ENCODE data around the gene PIGV. TPM values are rescaled to one million over a fixed set of nuclear protein-coding genes. Genes with fewer than 3 reads are reported as not detected.

PIGV gene
- total and polyA plus RNA-seq, 2 of the 4 experiments (the other 2 are of a cell fraction): 7.2 to 10.6 TPM

DNA sequence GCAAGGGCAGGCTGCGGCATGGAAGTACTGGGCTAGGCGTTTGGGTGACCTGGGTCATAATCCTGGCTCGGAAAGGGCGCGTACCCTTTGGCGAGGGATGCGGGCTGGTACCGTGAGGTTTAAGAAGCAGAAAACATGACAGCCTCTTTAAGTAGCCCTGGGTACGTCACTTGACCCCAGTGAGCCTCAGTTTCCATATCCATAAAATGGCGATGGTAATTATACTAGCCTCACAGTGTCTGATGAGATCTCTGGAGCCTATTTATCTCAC, 700 bp downstream of the PIGV start:
- no peaks in the 10 kb centered on the region for H3K27me3 ChIP-seq (ENCODE audit: control insufficient read depth, insufficient read depth, low read length)
- peak overlapping the region; percentile 99; the same call in 1 of the 2 replicates for H2BK120ac ChIP-seq (ENCODE audit: low read depth, low read length)
- H2BK5ac ChIP-seq (ENCODE audit: low read depth, low read length, poor library complexity, severe bottlenecking): peak overlapping the region; percentile 96
- peak overlapping the region; percentile 6; the same call in 1 of the 2 replicates for H2BK20ac ChIP-seq (ENCODE audit: low read depth, low read length)
- peak overlapping the region; percentile 99 for H2AK9ac ChIP-seq (replicated peaks; ENCODE audit: low read depth, low read length, poor library complexity)
- in situ Hi-C loops (cut with MboI; ENCODE audit: low sequenced_read_pairs) (loop anchor here (5.0 kb wide), 1 partner anchor 96 kb away; no protein-coding TSS in a partner anchor), dilution Hi-C loops (cut with HindIII; ENCODE audit: low sequenced_read_pairs, unreplicated experiment) (loop anchor here (25.0 kb wide), 1 partner anchor 201 kb away; no protein-coding TSS in a partner anchor), intact Hi-C loops (cut with micrococcal nuclease) (no loop called here)
- peaks cover 13% of the 10 kb centered on the region for H3K9me1 ChIP-seq (ENCODE audit: insufficient read depth, low read length)
- H3K36me3 ChIP-seq (ENCODE audit: control insufficient read depth, insufficient read depth, low read length): no peaks in the 10 kb centered on the region
- H4K8ac ChIP-seq (ENCODE audit: low read depth in 2 of 2, low read length in 2 of 2): peak overlapping the region; percentile 96 to 99
- peak overlapping the region; percentile 79 for H3K18ac ChIP-seq (ENCODE audit: low read depth, low read length)
- peak overlapping the region; percentile 93 for H3K14ac ChIP-seq (replicated peaks; ENCODE audit: low read depth, low read length)
- peak overlapping the region; percentile 13; the same call in 2 of the 3 replicates for H2BK15ac ChIP-seq (ENCODE audit: low read depth, low read length)
- peaks cover 5% of the 10 kb centered on the region; the same call in 1 of the 2 replicates for H4K20me1 ChIP-seq (ENCODE audit: insufficient read depth, low read length)
- peaks cover 30% of the 10 kb centered on the region for H3K4me1 ChIP-seq (ENCODE audit: control insufficient read depth, insufficient read depth, low read length)
- TSS peak; percentile 18 for BruUV-seq (replicated peaks)
- H3K27ac ChIP-seq (ENCODE audit: insufficient read depth, low read length): peak overlapping the region; percentile 95
- H4K91ac ChIP-seq (ENCODE audit: insufficient read depth, low read depth, low read length): peak overlapping the region; percentile 95
- POLR2A ChIA-PET (ENCODE audit: unreplicated experiment): interaction anchor here (1.1 to 2.2 kb wide), 4 partner anchors 12 to 96 kb away, joined by 3 to 13 read pairs (median 4); no protein-coding TSS in a partner anchor
- no peak for TF ChIP-seq FOS (IDR thresholded peaks at IDR 0.05; ENCODE audit: low read depth, low read length)
- TF ChIP-seq, protein P1, sequence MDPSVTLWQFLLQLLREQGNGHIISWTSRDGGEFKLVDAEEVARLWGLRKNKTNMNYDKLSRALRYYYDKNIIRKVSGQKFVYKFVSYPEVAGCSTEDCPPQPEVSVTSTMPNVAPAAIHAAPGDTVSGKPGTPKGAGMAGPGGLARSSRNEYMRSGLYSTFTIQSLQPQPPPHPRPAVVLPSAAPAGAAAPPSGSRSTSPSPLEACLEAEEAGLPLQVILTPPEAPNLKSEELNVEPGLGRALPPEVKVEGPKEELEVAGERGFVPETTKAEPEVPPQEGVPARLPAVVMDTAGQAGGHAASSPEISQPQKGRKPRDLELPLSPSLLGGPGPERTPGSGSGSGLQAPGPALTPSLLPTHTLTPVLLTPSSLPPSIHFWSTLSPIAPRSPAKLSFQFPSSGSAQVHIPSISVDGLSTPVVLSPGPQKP (IDR thresholded peaks at IDR 0.05; ENCODE audit: borderline replicate concordance, low read depth, low read length): no peak
- no peak for TF ChIP-seq CEBPB (IDR thresholded peaks at IDR 0.05; ENCODE audit: low read depth, low read length)
- TF ChIP-seq MXI1 (IDR thresholded peaks at IDR 0.05; ENCODE audit: borderline replicate concordance, low read depth, low read length): no peak
- TF ChIP-seq RCOR1 (IDR thresholded peaks at IDR 0.05; ENCODE audit: insufficient replicate concordance, low read length): no peak
- no peak for TF ChIP-seq USF2 (IDR thresholded peaks at IDR 0.05; ENCODE audit: low read depth, low read length)
- no peak for TF ChIP-seq CTCF (conservative IDR thresholded peaks at IDR 0.05; ENCODE audit: low read depth, low read length)
- no peak for TF ChIP-seq MAFK (IDR thresholded peaks at IDR 0.05; ENCODE audit: low read depth, low read length)
- TF ChIP-seq BHLHE40 (IDR thresholded peaks at IDR 0.05; ENCODE audit: low read depth, low read length): no peak
- TF ChIP-seq RFX5 (IDR thresholded peaks at IDR 0.05; ENCODE audit: low read depth, low read length): no peak
- TF ChIP-seq MAZ (IDR thresholded peaks at IDR 0.05; ENCODE audit: borderline replicate concordance, low read depth, low read length): no peak
- no peak for TF ChIP-seq SMC3 (IDR thresholded peaks at IDR 0.05; ENCODE audit: low read depth, low read length)
- TF ChIP-seq POLR2A (IDR thresholded peaks at IDR 0.05; ENCODE audit: low read depth, low read length): no peak
- TF ChIP-seq NFE2L2 (IDR thresholded peaks at IDR 0.05; ENCODE audit: low read depth, low read length): no peak
- no peak for TF ChIP-seq RAD21 (IDR thresholded peaks at IDR 0.05; ENCODE audit: low read length)
- no peak for TF ChIP-seq CHD1 (IDR thresholded peaks at IDR 0.05; ENCODE audit: low read depth, low read length)
- ATAC-seq (ENCODE audit: low read depth): no peak
- WGBS, 2 experiments (ENCODE audit: extremely low coverage in 2 of 2, insufficient read length in 1 of 2): 13% methylated on average over 3 of the region's 10 CpGs; no CpG with 5 or more reads in 1 of the 2 experiments
- peak overlapping the region; percentile 99 for H2AFZ ChIP-seq (replicated peaks; ENCODE audit: low read length, poor library complexity)
- H3K9me3 ChIP-seq (ENCODE audit: control insufficient read depth, insufficient read depth, low read length): no peaks in the 10 kb centered on the region
- CTCF ChIA-PET: interaction anchor here (0.5 to 4.7 kb wide), 15 partner anchors 11 to 623 kb away, joined by 3 to 20 read pairs (median 3); partner anchors contain the start of gene ARID1A
- DNase-seq: no peak
- H3K79me1 ChIP-seq (ENCODE audit: low read depth in 1 of 2, low read length in 2 of 2): peaks cover 28 to 51% of the 10 kb centered on the region in 2 experiments
- peak overlapping the region; percentile 97 for H3K4me2 ChIP-seq (ENCODE audit: low read depth, low read length)
- peak overlapping the region; percentile 72 for H3K4me3 ChIP-seq (ENCODE audit: insufficient read depth, low read depth, low read length)
- H3K4ac ChIP-seq (ENCODE audit: low read depth, low read length): peak overlapping the region; percentile 97
- H3K56ac ChIP-seq (ENCODE audit: extremely low read depth, insufficient read depth, low read length): peak overlapping the region; percentile 99
- peak overlapping the region; percentile 85 for H3K23ac ChIP-seq (ENCODE audit: low read depth, low read length)
- H2AK5ac ChIP-seq (ENCODE audit: low read depth, low read length): peak overlapping the region; percentile 97
- peak overlapping the region; percentile 93 for H3K9ac ChIP-seq (ENCODE audit: low read depth, low read length)
- H4K5ac ChIP-seq (ENCODE audit: low read depth, low read length): peak overlapping the region; percentile 96
